K562 treated with DMSO at 1 percent for 12 hours (cell line): ENCODE measurements around the gene MBLAC1. TPM values are rescaled to one million over a fixed set of nuclear protein-coding genes. Genes with fewer than 3 reads are reported as not detected.

ENCODE experiments used
- total RNA-seq: library from RNA; unstranded; fragments of 300-600 nt; gene quantifications from 2 replicates; pipeline ENCODE4 v1.2.3, GENCODE V29; 2022; ENCODE audit not compliant: insufficient read depth

The MBLAC1 gene
- total RNA-seq, result 4.0 and 6.1 TPM in 2 replicates

GRCh38 chr7:100126931-100127865 is at the start of gene MBLAC1:
Gene MBLAC1, plus strand, starts transcription at chr7:100126967. Its CDS starts 429 bp downstream, at chr7:100127396.

GRCh38 chr7:100081535-100082102 is 45.1 kb upstream of the MBLAC1 start, which contains the start of gene ZNF3:
Gene ZNF3, minus strand, starts transcription at chr7:100081723. Its CDS starts 4,366 bp downstream, at chr7:100077357.

GRCh38 chr7:100088621-100089457 is 37.9 kb upstream of the MBLAC1 start, which contains the start of gene COPS6:
Gene COPS6, plus strand, starts transcription at chr7:100088969. Its CDS starts 22 bp downstream, at chr7:100088991.

GRCh38 chr7:100101016-100101862 is 25.5 kb upstream of the MBLAC1 start, which contains the start of the genes AP4M1 and MCM7:
Gene AP4M1, plus strand, starts transcription at chr7:100101643. Its CDS starts 72 bp downstream, at chr7:100101715.
Gene MCM7, minus strand, starts transcription at chr7:100101397. Its CDS starts 103 bp downstream, at chr7:100101294.

GRCh38 chr7:100119072-100119969 is 7.4 kb upstream of the MBLAC1 start, which contains the start of the genes CNPY4 and TAF6:
Gene CNPY4, plus strand, starts transcription at chr7:100119634. Its CDS starts 111 bp downstream, at chr7:100119745.
Gene TAF6, minus strand, starts transcription at chr7:100119358. Its CDS starts 5,149 bp downstream, at chr7:100114209.

GRCh38 chr7:100148559-100149328 is 22.0 kb downstream of the MBLAC1 start, which contains the start of gene LAMTOR4:
Gene LAMTOR4, plus strand, starts transcription at chr7:100148918. Its CDS starts 55 bp downstream, at chr7:100148973.

GRCh38 chr7:100158229-100159098 is 31.7 kb downstream of the MBLAC1 start, which contains the start of gene TRAPPC14:
Gene TRAPPC14, minus strand, starts transcription at chr7:100158723. Its CDS starts 224 bp downstream, at chr7:100158499.

GRCh38 chr7:100177045-100178001 is 50.6 kb downstream of the MBLAC1 start, which contains the start of the genes GPC2 and STAG3:
Gene GPC2, minus strand, starts transcription at chr7:100177381. Its CDS starts 182 bp downstream, at chr7:100177199.
Gene STAG3, plus strand, starts transcription at chr7:100177918. Its CDS starts 2,639 bp downstream, at chr7:100180557.

Other genes starting within 250 kb of the MBLAC1 start
- not detected in 2 replicates for gene OR2AE1, start 249.9 kb upstream of the MBLAC1 start, total RNA-seq
- 22.1 and 47.3 TPM in 2 replicates for gene TRIM4, start 207.4 kb upstream of the MBLAC1 start, total RNA-seq
- not detected in 2 replicates for gene GJC3, start 197.3 kb upstream of the MBLAC1 start, total RNA-seq
- not detected in 2 replicates for gene AZGP1, start 150.9 kb upstream of the MBLAC1 start, total RNA-seq
- gene ZKSCAN1, start 111.4 kb upstream of the MBLAC1 start, total RNA-seq, result 7.7 and 24.0 TPM in 2 replicates
- 8.9 and 17.0 TPM in 2 replicates for gene ZSCAN21, start 77.2 kb upstream of the MBLAC1 start, total RNA-seq
- 20.8 and 32.0 TPM in 2 replicates for gene ZNF3, start 45.2 kb upstream of the MBLAC1 start, total RNA-seq
- 137 and 153 TPM in 2 replicates for gene COPS6, start 38.0 kb upstream of the MBLAC1 start, total RNA-seq
- gene MCM7, start 25.6 kb upstream of the MBLAC1 start, total RNA-seq, result 428 and 455 TPM in 2 replicates
- gene AP4M1, start 25.3 kb upstream of the MBLAC1 start, total RNA-seq, result 17.2 and 19.9 TPM in 2 replicates
- 54.3 and 104 TPM in 2 replicates for gene TAF6, start 7.6 kb upstream of the MBLAC1 start, total RNA-seq
- gene CNPY4, start 7.3 kb upstream of the MBLAC1 start, total RNA-seq, result 9.2 and 11.9 TPM in 2 replicates
- gene LAMTOR4, start 22.0 kb downstream of the MBLAC1 start, total RNA-seq, result 285 and 449 TPM in 2 replicates
- gene TRAPPC14, start 31.8 kb downstream of the MBLAC1 start, total RNA-seq, result 36.9 and 43.3 TPM in 2 replicates
- gene GAL3ST4, start 41.6 kb downstream of the MBLAC1 start, total RNA-seq, result 5.9 and 6.2 TPM in 2 replicates
- gene GPC2, start 50.4 kb downstream of the MBLAC1 start, total RNA-seq, result 0.52 and 6.1 TPM in 2 replicates
- gene STAG3, start 51.0 kb downstream of the MBLAC1 start, total RNA-seq, result 3.4 and 9.1 TPM in 2 replicates
- gene PVRIG, start 93.0 kb downstream of the MBLAC1 start, total RNA-seq, result not detected in 2 replicates
- 3.3 and 5.8 TPM in 2 replicates for gene SPDYE3, start 180.7 kb downstream of the MBLAC1 start, total RNA-seq
- gene PILRB, start 231.2 kb downstream of the MBLAC1 start, total RNA-seq, result 22.6 and 47.5 TPM in 2 replicates
- gene PILRA, start 246.5 kb downstream of the MBLAC1 start, total RNA-seq, result 1.5 and 3.7 TPM in 2 replicates